Measurements from ENCODE around the gene KAT2B.
"Not testable (repeated sequence)": the region's sequence is repeated elsewhere in the genome, so short reads cannot be mapped to it uniquely, and the experiment has no call there.

The KAT2B gene

DNA sequence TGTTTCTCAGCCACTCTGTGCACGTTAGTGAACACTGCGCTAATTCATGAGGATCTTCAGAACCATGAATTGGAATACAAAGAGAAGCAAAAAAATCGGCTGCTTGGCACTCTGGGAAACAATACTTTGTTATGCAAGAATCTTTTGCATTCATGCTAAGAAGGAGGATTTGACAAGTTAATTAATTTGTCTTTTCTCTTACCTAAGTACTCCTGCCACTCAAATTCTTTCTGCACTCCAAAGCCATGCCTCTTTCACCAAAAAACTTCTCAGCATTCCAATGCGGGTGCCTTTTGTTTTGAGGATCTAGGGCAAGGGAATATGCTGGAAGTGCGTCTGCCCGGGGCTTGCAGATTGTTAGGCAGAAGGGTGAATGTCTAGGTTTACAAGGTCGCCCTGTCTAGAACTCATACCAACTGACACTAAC is 11.3 kb upstream of the KAT2B start:
- no peak for DNase-seq (ENCODE audit: low spot score)
- TF ChIP-seq, protein P1, sequence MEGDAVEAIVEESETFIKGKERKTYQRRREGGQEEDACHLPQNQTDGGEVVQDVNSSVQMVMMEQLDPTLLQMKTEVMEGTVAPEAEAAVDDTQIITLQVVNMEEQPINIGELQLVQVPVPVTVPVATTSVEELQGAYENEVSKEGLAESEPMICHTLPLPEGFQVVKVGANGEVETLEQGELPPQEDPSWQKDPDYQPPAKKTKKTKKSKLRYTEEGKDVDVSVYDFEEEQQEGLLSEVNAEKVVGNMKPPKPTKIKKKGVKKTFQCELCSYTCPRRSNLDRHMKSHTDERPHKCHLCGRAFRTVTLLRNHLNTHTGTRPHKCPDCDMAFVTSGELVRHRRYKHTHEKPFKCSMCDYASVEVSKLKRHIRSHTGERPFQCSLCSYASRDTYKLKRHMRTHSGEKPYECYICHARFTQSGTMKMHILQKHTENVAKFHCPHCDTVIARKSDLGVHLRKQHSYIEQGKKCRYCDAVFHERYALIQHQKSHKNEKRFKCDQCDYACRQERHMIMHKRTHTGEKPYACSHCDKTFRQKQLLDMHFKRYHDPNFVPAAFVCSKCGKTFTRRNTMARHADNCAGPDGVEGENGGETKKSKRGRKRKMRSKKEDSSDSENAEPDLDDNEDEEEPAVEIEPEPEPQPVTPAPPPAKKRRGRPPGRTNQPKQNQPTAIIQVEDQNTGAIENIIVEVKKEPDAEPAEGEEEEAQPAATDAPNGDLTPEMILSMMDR (IDR thresholded peaks at IDR 0.05; ENCODE audit: borderline replicate concordance, control extremely low read depth, extremely low read depth, insufficient read depth, missing control alignments) = no peak

GRCh38 chr3:20031939-20032338 is 8.3 kb upstream of the KAT2B start:
- DNase-seq (ENCODE audit: low spot score); in situ Hi-C loops (cut with MboI; ENCODE audit: low sequenced_read_pairs, unreplicated experiment): not testable (repeated sequence)

More for the DNA sequence above, 11.3 kb upstream of the KAT2B start:
- in situ Hi-C loops (cut with MboI; ENCODE audit: low sequenced_read_pairs, unreplicated experiment) = no loop called here

DNA sequence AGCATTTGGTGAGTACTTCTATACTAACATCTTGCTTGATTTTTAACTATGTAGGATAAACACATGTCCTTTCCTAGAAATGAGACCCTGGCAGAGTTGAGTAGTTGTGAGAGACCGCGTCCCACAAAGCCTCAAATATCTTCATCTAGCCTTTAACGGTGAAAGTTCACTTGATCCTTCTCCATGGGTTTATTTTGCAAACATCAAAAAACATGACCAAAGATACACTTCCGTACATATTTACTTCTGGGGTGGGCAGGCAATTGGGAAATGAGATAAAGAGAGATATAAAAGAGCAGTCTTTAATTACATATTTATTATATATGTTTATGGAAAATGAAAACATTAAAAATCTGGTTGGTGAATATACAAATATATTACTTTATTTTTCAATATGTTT is 5.2 kb upstream of the KAT2B start:
- in situ Hi-C loops (cut with MboI; ENCODE audit: low sequenced_read_pairs, unreplicated experiment) = no loop called here
- DNase-seq (ENCODE audit: low spot score) = no peak
- TF ChIP-seq, protein P1 (IDR thresholded peaks at IDR 0.05; ENCODE audit: borderline replicate concordance, control extremely low read depth, extremely low read depth, insufficient read depth, missing control alignments) = no peak

DNA sequence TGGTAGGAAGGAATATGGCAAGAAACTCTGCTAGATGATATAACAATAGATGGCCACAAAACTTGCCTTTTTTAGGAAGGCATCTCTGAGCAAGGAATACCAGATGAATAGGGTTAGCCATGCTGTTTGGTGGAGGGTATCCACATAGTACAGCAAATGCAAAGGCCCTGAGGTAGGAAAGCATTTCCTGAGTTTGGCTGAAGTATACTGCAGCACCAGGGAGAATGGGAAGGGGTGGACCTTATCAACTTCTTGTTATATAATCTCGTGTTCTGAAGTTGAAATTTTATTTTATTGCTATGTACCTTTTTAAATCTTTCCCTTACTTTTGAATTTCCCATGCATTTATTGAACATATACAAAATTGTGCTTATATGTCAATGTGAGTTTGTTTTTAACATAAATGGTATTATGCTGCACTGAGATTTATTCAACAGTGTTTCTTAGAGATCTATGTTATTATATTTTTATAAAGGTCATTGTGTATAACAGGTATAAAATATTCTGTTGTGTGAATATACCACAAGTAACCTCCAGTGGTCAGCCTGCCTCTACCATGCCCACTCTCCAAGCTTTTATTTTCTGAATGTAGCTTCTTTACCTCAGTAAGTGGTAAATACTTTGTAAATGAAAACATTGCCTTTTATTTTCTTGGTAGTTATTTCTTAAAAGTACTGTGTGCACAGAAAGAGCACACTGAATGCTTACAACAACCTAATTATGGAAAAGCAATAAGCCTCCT is 2.8 kb upstream of the KAT2B start:
- DNase-seq (ENCODE audit: low spot score) = no peak
- TF ChIP-seq, protein P1 (IDR thresholded peaks at IDR 0.05; ENCODE audit: borderline replicate concordance, control extremely low read depth, extremely low read depth, insufficient read depth, missing control alignments) = no peak
- in situ Hi-C loops (cut with MboI; ENCODE audit: low sequenced_read_pairs, unreplicated experiment) = no loop called here

GRCh38 chr3:20038699-20039465 is 1.4 kb upstream of the KAT2B start:
- TF ChIP-seq, protein P1 (IDR thresholded peaks at IDR 0.05; ENCODE audit: borderline replicate concordance, control extremely low read depth, extremely low read depth, insufficient read depth, missing control alignments) = no peak
- DNase-seq (ENCODE audit: low spot score) = no peak
- in situ Hi-C loops (cut with MboI; ENCODE audit: low sequenced_read_pairs, unreplicated experiment) = no loop called here

DNA sequence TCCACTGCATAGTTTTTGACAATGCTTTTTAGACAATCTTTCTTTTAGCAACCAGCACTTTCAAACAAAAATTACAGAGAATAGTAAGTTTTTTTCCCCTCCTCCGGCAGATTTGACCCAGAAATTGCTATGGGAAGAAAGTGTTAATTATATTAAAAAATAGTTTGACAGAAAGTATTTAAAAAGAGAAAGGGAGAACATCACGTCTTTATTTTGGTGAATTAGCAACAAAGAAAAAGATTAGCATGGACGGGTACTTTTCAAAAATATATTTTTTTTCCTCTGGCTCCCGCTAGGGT is 831 bp upstream of the KAT2B start:
- no peak for DNase-seq (ENCODE audit: low spot score)
- in situ Hi-C loops (cut with MboI; ENCODE audit: low sequenced_read_pairs, unreplicated experiment) = no loop called here
- TF ChIP-seq, protein P1 (IDR thresholded peaks at IDR 0.05; ENCODE audit: borderline replicate concordance, control extremely low read depth, extremely low read depth, insufficient read depth, missing control alignments) = no peak

DNA sequence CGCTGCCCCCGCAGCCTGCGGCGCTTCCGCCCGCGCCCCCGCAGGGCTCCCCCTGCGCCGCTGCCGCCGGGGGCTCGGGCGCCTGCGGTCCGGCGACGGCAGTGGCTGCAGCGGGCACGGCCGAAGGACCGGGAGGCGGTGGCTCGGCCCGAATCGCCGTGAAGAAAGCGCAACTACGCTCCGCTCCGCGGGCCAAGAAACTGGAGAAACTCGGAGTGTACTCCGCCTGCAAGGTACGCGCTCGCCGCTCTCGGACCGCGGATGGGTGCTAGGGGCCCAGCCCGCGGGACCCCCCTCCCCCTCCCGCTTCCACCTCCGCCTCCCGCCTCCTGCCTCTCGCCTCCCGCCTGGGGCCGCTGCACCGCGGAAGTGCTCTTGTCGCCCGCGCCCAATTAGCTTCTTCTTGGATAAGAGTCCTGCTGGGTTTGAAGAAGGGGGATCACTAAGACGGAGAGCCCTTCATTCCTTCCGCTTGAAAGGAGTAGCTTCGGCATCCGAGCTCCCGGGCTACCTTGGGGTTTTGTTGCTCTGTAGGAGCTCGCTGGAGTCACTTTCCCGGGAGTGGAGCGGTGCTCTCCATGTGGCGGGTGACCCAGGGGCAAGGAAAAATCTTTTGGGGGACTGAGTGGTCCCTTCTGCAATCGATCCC is 426 bp downstream of the KAT2B start:
- TF ChIP-seq, protein P1 (IDR thresholded peaks at IDR 0.05; ENCODE audit: borderline replicate concordance, control extremely low read depth, extremely low read depth, insufficient read depth, missing control alignments) = peak; percentile 28
- DNase-seq (ENCODE audit: low spot score) = peak; percentile 81
- in situ Hi-C loops (cut with MboI; ENCODE audit: low sequenced_read_pairs, unreplicated experiment) = no loop called here

Measured in GM13976 (cell line).